SH-SY5Y (cell line): ENCODE results near the gene ATPAF2.

Source experiments
- GATA2 ChIP-seq: IDR thresholded peaks from 2 replicates; pipeline ENCODE4 v1.6.1; 2011; ENCODE audit warnings: mild to moderate bottlenecking, low read depth, low read length
- GATA3 ChIP-seq: IDR thresholded peaks from 2 replicates; pipeline ENCODE4 v1.6.1; 2011; ENCODE audit warnings: low read depth, mild to moderate bottlenecking, low read length, moderate library complexity

DNA sequence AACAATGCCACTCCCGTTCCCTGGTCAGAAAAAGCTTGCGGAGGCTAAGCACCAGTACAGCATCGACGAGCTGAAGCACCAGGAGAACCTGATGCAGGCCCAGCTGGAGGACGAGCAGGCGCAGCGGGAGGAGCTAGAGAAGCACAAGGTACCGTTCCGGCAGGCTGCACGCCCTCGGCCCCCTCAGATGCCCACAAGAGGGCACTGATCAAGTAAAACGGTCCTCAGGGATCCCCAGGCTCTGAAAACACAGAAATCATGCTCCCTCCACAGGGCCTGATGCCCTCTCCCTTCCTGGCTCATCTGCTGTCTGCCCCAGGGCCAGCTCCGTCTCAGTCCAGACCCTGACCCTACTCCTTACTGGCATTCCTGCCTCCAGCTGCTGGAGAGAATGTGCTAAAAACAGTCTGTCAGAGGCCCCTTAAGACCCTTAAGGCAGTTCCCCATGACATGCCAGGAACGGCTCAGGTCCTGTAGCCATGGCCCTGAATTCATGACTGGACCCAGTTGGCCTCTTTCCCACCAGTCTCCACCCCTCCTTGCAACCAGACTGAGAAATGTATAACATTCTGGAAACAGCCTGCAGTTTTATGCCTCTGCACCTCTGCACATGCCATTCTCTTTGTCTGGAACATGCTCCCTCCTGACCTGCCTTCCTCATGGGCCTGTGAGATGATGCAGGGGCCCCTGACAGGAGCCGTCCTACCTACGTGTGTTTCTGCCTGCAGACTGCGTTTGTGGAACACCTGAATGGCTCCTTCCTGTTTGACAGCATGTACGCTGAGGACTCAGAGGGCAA, 44.5 kb downstream of the ATPAF2 start:
- TF ChIP-seq GATA2 (no peak), GATA3 (no peak)
